ENCODE data around the gene EEF2KMT. TPM values are rescaled to one million over a fixed set of nuclear protein-coding genes. Genes with fewer than 3 reads are reported as not detected.
"Not testable (repeated sequence)": the region's sequence is repeated elsewhere in the genome, so short reads cannot be mapped to it uniquely, and the experiment has no call there.

EEF2KMT gene
- total and polyA plus RNA-seq, 12 donors: 7.0 to 19.5 (median 10.9) TPM

DNA sequence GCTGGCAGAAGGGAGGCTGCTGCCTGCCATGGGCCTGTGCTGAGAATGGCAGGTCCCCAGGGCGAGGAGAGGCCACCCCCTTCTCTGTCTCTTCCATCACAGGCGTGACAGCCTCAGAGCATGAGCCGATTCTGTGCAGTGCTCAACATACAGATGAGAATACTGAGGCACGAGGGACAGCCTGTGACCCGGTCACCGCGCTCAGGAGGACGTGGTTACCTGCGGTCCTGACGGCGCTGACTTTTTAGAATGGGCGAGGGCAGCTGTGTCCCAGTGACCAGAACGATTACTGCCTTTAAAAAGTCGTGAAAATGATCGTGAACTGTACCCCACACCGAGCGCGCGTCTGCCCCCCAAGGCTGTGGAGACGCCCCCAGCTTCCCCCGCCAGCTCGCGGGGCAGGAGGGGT lies 530 bp downstream of the EEF2KMT start:
- DNase-seq: peak in 6 of 7 donors; percentile 32 to 78 (median 52)
- H3K4me1 ChIP-seq (replicated peaks in 1 of 2); H3K27me3 ChIP-seq; H3K9me3 ChIP-seq (replicated peaks in 1 of 3); H3K36me3 ChIP-seq (replicated peaks in 1 of 2); intact Hi-C loops (cut with DNase I): not testable (repeated sequence)
- Histone ChIP-seq H3K27ac (peak overlapping the region in 4 of 5 donors; percentile 54 to 83 (median 66)), H3K4me3 (peak overlapping the region; percentile 15 to 96 (median 70))
- 0 to 1% (median 0%) methylated on average over 7 to 23 of the region's 23 CpGs; no CpG with 5 or more reads in 1 of the 4 donors for WGBS, 4 donors

DNA sequence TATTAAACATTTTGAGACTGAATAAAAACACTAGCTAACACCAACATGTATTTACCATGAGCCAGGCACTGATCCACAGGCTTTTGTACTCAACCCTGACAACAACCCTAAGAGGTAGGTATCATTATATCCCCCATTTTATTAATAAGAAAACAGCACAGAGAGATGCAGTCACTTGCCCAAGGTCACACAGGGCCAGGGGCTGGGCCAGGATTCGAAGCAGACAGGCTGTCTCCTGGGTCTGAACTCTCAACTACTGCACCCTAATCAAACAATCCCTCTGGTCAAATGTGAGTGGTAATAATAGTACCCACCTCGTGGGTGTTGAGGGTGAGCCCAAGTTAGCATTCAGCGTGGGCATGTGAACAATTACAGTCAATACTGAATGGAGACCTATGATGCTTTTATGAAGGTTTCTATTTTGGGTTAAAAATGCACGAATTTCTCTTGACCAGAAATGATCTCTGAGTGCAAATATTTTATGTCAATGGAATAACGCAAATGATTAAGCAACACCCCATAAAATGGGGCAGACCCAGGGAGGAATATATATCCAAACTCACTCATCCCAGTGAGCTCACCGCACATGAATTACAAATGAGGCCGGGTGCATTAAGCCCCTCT lies 1.0 kb downstream of the EEF2KMT start:
- H3K36me3 ChIP-seq (replicated peaks in 1 of 2); H3K9me3 ChIP-seq (replicated peaks in 1 of 3); H3K27me3 ChIP-seq; intact Hi-C loops (cut with DNase I); H3K4me1 ChIP-seq (replicated peaks in 1 of 2): not testable (repeated sequence)
- peak in 1 of 7 donors; percentile 29 for DNase-seq
- Histone ChIP-seq H3K4me3 (peak overlapping the region in 1 of 4 donors; percentile 92), H3K27ac (peak overlapping the region in 2 of 5 donors; percentile 54 to 83)
- WGBS, 4 donors: 21 to 28% (median 24%) methylated on average over 6 to 7 of the region's 7 CpGs

DNA sequence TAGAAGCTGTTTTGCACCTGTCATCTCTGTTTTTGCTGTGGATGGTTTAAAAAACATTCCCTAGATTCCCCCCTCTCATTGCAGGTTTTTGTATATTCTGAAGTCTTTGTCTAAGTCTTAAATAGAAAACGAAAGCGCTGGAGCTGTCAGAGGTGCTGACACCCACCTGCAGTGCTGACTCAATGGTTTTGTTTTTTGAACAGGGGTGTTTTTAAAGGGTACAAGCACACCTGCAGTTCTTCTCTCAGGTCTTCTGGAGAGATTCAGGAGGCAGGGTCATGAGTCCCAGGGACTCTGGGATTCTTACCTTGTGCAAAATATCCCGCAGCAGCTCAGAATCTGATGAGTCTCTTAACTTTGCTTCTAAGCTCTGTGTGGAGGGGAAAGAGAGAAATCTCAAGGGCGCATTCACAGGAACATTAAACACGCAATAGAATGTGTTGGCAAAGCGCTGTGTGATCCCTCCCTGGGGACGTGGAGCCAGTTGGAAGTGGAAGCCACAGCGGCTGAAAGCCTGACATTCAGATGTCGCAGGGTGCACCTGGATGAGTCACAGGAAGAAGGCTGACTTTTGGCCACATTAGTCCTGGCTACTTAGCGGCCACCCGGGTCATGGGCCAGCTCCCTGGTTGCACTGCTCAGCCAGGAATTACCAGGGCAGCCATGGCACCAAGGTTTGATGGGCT lies 2.3 kb downstream of the EEF2KMT start:
- DNase-seq; H3K36me3 ChIP-seq (replicated peaks in 1 of 2); H3K4me3 ChIP-seq; H3K27me3 ChIP-seq; H3K4me1 ChIP-seq (replicated peaks in 1 of 2); H3K27ac ChIP-seq; intact Hi-C loops (cut with DNase I); H3K9me3 ChIP-seq (replicated peaks in 1 of 3): not testable (repeated sequence)
- 59 to 67% (median 62%) methylated on average over 10 to 11 of the region's 11 CpGs for WGBS, 4 donors

DNA sequence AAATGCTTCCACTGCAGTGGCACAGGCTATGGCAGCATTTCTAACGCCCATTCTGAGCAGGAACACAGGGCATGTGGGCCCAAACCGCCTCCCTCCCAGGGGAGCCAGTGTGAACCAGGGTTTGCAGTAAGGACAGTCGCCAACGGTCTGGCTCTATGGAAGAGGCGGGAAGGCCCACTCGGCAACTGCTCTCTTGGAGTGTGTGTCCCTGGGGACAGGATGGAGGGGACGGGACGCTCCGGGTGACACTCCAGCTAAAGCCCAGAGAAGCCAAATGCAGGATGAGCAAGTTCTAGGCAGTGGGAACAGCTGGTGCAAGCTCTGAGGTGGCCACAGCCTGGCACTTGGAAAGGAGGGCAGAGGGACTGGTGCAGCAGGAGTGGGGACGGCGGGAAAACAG lies 3.8 kb downstream of the EEF2KMT start:
- intact Hi-C loops (cut with DNase I); H3K27me3 ChIP-seq; H3K4me1 ChIP-seq (replicated peaks in 1 of 2); H3K27ac ChIP-seq; H3K36me3 ChIP-seq (replicated peaks in 1 of 2); H3K9me3 ChIP-seq (replicated peaks in 1 of 3); DNase-seq; H3K4me3 ChIP-seq: not testable (repeated sequence)
- 68 to 93% (median 79%) methylated on average over 3 to 11 of the region's 11 CpGs for WGBS, 4 donors

DNA sequence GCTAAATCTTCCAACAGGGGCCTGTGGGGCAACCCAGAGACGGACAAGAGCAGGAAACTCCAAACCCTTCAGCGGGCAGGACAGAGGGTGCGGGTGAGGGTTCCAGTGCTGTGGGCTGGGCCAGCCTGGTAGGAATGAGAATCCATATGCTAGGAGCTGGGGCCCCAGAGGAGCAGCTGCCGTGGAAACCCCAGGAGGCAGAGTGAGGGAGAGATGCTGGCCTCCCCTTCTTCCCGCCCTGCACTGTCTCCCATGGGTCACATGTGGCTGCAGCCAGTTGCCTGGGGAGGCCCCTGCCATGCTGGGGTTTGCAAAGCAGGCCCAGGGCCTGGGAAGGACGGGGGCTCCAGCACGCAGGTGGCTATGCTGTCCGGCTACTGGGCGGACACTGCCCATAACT lies 4.5 kb downstream of the EEF2KMT start:
- H3K27ac ChIP-seq; H3K4me1 ChIP-seq (replicated peaks in 1 of 2); DNase-seq; intact Hi-C loops (cut with DNase I); H3K9me3 ChIP-seq (replicated peaks in 1 of 3); H3K4me3 ChIP-seq; H3K27me3 ChIP-seq; H3K36me3 ChIP-seq (replicated peaks in 1 of 2): not testable (repeated sequence)
- WGBS, 4 donors: 63 to 97% (median 84%) methylated on average over 4 to 8 of the region's 9 CpGs

DNA sequence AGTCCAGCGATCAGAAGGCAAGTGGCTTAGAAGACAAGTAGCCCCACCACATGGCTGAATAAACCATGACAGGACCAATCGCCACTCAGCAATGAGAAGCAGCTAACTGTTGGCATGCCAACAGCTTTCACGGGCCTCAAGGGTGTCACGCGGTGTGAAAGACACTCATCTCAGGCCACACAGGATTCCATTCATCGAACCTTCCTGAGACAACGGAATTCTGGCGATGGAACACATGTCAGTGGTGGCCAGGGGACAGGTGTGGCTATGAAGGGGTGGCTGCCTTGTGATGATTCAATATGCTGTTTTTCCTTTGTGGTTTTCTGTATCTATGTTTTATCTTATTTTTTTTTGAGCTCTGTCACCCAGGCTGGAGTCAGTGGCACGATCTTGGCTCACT lies 7.0 kb downstream of the EEF2KMT start:
- 90 to 96% (median 92%) methylated on average over 5 to 9 of the region's 9 CpGs for WGBS, 4 donors
- H3K4me1 ChIP-seq (replicated peaks in 1 of 2); DNase-seq; H3K4me3 ChIP-seq; H3K9me3 ChIP-seq (replicated peaks in 1 of 3); H3K27ac ChIP-seq; H3K36me3 ChIP-seq (replicated peaks in 1 of 2); intact Hi-C loops (cut with DNase I); H3K27me3 ChIP-seq: not testable (repeated sequence)

DNA sequence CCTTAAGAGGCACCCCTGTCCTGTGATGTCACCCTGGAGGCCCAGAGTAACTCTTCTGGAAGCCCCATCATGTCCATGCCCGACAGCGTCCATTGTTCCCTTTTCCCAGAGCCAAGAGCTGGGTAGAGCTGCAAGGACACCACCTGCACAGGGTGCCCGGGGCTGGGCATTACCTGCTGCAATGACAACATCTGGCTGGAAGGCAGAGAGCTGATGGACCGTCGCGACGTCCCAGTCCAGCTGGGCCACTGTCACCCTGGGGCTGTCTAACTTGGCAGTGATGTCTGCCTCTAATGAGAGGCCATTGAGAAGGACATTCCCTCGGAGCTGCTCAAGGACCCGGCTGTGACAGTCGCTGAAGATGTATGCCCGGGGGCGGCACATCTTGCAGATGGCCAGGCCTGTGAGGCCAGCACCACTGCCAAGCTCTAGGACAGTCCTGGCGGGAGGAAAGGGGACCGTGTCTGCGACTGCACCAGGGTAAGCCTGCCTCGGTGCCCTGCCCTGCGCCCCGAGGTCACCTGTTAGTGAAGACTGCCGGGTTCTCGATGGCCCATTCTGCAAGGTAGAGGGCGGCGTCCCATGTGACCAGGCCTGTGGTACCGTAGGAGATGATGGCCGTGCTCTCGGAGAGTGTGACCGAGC lies 7.6 kb downstream of the EEF2KMT start:
- peak in 2 of 7 donors; percentile 32 to 53 for DNase-seq
- H3K36me3 ChIP-seq (replicated peaks in 1 of 2); intact Hi-C loops (cut with DNase I); H3K4me1 ChIP-seq (replicated peaks in 1 of 2); H3K27me3 ChIP-seq; H3K4me3 ChIP-seq; H3K27ac ChIP-seq; H3K9me3 ChIP-seq (replicated peaks in 1 of 3): not testable (repeated sequence)
- 61 to 72% (median 71%) methylated on average over 21 to 26 of the region's 26 CpGs for WGBS, 4 donors

DNA sequence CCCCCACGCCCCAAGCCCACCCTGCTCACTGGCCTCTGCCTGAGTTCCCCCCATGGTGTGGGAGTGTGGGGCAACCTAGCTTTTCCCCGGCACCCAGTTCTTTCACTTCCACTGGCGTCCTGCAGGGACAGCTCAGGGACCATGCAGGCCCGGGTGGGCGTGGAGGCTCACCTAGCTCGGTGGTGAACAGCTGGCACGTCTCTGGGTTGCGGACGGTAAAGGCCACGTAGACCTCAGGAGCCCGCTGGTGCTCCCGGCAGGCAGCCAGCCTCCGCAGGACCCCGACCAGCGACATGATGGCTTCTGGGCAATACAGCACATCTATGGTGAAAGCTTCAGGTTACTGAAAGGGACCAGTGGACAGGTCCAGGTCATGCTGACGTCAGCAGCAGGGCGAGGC lies 8.7 kb downstream of the EEF2KMT start:
- H3K27ac ChIP-seq; H3K36me3 ChIP-seq (replicated peaks in 1 of 2); H3K4me3 ChIP-seq; H3K9me3 ChIP-seq (replicated peaks in 1 of 3); DNase-seq; intact Hi-C loops (cut with DNase I); H3K4me1 ChIP-seq (replicated peaks in 1 of 2); H3K27me3 ChIP-seq: not testable (repeated sequence)
- 91 to 97% (median 95%) methylated on average over 4 to 17 of the region's 17 CpGs for WGBS, 4 donors

DNA sequence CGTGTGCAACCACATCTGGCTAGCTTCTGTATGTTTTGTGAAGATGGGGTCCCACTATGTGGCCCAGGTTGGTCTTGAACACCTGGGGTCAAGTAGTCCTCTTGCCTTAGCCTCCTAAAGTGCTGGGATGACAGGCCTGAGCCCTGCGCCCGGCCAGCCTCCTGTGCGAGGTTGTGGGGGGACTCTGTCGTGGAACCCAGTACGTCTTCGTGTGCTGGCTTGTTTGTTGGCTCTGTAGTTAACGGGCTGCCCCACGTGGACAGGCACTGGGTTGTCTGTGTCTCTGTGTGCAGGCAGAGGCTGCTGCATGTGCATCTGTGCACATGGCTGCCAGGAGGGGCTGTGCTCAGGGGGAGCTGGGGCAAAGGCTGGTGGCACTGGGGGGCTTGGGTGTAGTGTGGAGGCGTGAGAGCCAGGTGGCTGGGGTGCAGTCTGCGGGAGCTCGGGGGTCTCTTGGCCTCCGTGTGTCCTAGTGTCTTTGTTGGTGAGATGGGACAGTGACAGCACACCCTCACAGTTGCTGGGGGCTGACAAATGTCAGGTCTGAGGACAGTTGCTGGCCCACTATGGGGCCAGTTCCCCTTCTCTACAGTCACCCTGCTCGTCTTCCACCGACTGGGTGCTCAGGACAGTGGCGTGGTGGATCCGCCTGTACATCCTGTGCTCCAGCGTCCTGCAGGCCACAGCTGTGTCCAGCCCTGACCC lies 9.4 kb downstream of the EEF2KMT start:
- WGBS, 4 donors: 92 to 94% (median 93%) methylated on average over 14 to 18 of the region's 18 CpGs; no CpG with 5 or more reads in 1 of the 4 donors
- H3K36me3 ChIP-seq (replicated peaks in 1 of 2); intact Hi-C loops (cut with DNase I); H3K27ac ChIP-seq; H3K4me3 ChIP-seq; DNase-seq; H3K27me3 ChIP-seq; H3K4me1 ChIP-seq (replicated peaks in 1 of 2); H3K9me3 ChIP-seq (replicated peaks in 1 of 3): not testable (repeated sequence)

DNA sequence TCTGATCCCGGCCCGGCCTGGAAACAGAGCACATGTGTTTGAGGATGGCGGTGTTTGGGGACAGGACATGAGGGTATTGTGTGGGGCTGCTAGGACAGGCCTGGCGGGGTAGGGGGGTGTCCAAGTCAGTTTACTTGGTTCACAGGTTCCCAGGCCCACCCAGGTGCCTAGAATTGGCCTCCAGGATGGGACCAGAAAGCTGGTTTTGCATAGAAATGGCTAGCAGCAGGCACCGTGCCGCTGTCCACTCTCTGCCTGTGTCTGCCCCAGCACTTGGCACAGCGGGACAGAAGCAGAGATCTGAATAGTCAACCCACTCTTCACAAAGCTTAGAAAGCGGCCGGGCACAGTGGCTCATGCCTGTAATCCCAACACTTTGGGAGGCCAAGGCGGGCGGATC lies 11.9 kb downstream of the EEF2KMT start:
- H3K27ac ChIP-seq; H3K27me3 ChIP-seq; H3K4me3 ChIP-seq; DNase-seq; intact Hi-C loops (cut with DNase I); H3K9me3 ChIP-seq (replicated peaks in 1 of 3); H3K4me1 ChIP-seq (replicated peaks in 1 of 2): not testable (repeated sequence)
- WGBS, 4 donors: 85 to 94% (median 91%) methylated on average over 5 to 11 of the region's 11 CpGs
- H3K36me3 ChIP-seq (replicated peaks in 1 of 2): peaks cover 0 to 19% of the 10 kb centered on the region in 2 donors

Data from adrenal gland (tissue), 12 donors.